A549 treated with AZD9567 at 1 μM for 4 hours (cell line): ENCODE data around the gene PSAPL1. TPM values are rescaled to one million over a fixed set of nuclear protein-coding genes. Genes with fewer than 3 reads are reported as not detected.

Experiments
- total RNA-seq: library from RNA; stranded (reverse); fragments of 200-300 nt; extraction: Qiagen RNA extraction; gene quantifications from 5 replicates; pipeline ENCODE4 v1.2.3, GENCODE V29; 2022; ENCODE audit not compliant: insufficient read depth

The PSAPL1 gene, protein sequence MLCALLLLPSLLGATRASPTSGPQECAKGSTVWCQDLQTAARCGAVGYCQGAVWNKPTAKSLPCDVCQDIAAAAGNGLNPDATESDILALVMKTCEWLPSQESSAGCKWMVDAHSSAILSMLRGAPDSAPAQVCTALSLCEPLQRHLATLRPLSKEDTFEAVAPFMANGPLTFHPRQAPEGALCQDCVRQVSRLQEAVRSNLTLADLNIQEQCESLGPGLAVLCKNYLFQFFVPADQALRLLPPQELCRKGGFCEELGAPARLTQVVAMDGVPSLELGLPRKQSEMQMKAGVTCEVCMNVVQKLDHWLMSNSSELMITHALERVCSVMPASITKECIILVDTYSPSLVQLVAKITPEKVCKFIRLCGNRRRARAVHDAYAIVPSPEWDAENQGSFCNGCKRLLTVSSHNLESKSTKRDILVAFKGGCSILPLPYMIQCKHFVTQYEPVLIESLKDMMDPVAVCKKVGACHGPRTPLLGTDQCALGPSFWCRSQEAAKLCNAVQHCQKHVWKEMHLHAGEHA
- 0.15 to 0.22 TPM (median 0.16 TPM) in 4 of 5 replicates, not detected in the other for total RNA-seq

DNA sequence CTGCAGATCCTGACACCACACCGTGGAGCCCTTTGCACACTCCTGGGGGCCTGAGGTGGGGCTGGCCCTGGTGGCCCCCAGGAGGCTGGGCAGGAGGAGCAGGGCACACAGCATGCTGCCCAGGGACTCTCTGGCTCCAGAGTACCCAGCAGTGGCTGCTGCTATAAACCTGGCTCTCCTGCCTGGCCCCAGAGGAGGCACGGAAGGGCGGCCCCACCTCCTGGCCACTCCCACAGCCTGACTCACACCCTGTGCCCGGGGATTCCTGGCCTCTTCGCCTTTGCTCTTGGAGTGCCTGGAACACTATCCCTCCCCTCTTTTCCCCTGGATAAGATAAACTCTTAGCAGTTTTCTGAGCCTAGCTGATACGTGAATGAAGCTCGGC, at the start of gene PSAPL1:
Gene PSAPL1 (minus strand): TSS at position 165 of the 385 bp plus-strand sequence. CDS start 51 bp downstream, at position 114.

Other genes with a start within 250 kb of the PSAPL1 start
- 3.1 to 5.2 TPM (median 4.3 TPM) in 5 replicates for gene SORCS2, start 242.4 kb downstream of the PSAPL1 start, total RNA-seq